SK-N-SH treated with all-trans-retinoic acid at 6 μM for 48 hours (cell line): ENCODE data around the gene EHD2.
A peak's percentile ranks its signal among the peaks of the same experiment; 100 is the strongest.
"Not testable (repeated sequence)": the region's sequence is repeated elsewhere in the genome, so short reads cannot be mapped to it uniquely, and the experiment has no call there.

Experiments used
- ATAC-seq: fragments of 200-7000 bp; cut with Tn5 transposase; 3 replicates; pipeline ENCODE4 v1.9.1; 2020; ENCODE audit warnings: mild to moderate bottlenecking, moderate library complexity
- ARNTL ChIP-seq: fragments of 450-650 bp; formaldehyde crosslinking; IDR thresholded peaks from 2 replicates; pipeline ENCODE4 v1.5.0; 2020; ENCODE audit warnings: low read depth, mild to moderate bottlenecking, moderate library complexity, borderline replicate concordance
- BACH2 ChIP-seq: fragments of 250-450 bp; sonication (Bioruptor Pico); IDR thresholded peaks from 2 replicates; pipeline ENCODE4 v1.9.0; 2021; ENCODE audit warnings: mild to moderate bottlenecking, borderline replicate concordance
- CSRNP3 ChIP-seq: fragments of 250-450 bp; sonication (Bioruptor Pico); IDR thresholded peaks from 2 replicates; pipeline ENCODE4 v1.5.1; 2021; ENCODE audit warnings: mild to moderate bottlenecking, moderate library complexity
- ESRRG ChIP-seq: fragments of 250-450 bp; sonication (Bioruptor Pico); IDR thresholded peaks from 2 replicates; pipeline ENCODE4 v1.6.1; 2021; ENCODE audit warnings: mild to moderate bottlenecking
- GLIS3 ChIP-seq: fragments of 250-450 bp; sonication (Bioruptor Pico); IDR thresholded peaks from 2 replicates; pipeline ENCODE4 v1.5.0; 2020; ENCODE audit warnings: mild to moderate bottlenecking, moderate library complexity
- OSR1 ChIP-seq: fragments of 250-450 bp; sonication (Bioruptor Pico); IDR thresholded peaks from 2 replicates; pipeline ENCODE4 v1.8.0; 2022; ENCODE audit warnings: moderate library complexity, mild to moderate bottlenecking, inconsistent platforms
- PATZ1 ChIP-seq: fragments of 250-450 bp; sonication (Bioruptor Pico); IDR thresholded peaks from 2 replicates; pipeline ENCODE4 v1.8.0; 2020; ENCODE audit warnings: mild to moderate bottlenecking, moderate library complexity, borderline replicate concordance
- RARB ChIP-seq: fragments of 250-450 bp; sonication (Bioruptor Pico); IDR thresholded peaks from 2 replicates; pipeline ENCODE4 v1.8.0; 2021; ENCODE audit warnings: mild to moderate bottlenecking, moderate library complexity
- SNAI2 ChIP-seq: fragments of 250-450 bp; sonication (Bioruptor Pico); IDR thresholded peaks from 2 replicates; pipeline ENCODE4 v1.5.0; 2020; ENCODE audit warnings: mild to moderate bottlenecking, moderate library complexity
- TOX ChIP-seq: fragments of 250-450 bp; sonication (Bioruptor Pico); IDR thresholded peaks from 2 replicates; pipeline ENCODE4 v1.8.0; 2021; ENCODE audit warnings: mild to moderate bottlenecking, moderate library complexity, borderline replicate concordance
- TSHZ2 ChIP-seq: fragments of 250-450 bp; sonication (Bioruptor Pico); IDR thresholded peaks from 2 replicates; pipeline ENCODE4 v1.5.0; 2020; ENCODE audit warnings: mild to moderate bottlenecking, moderate library complexity
- ZC3H10 ChIP-seq: fragments of 250-450 bp; sonication (Bioruptor Pico); IDR thresholded peaks from 2 replicates; pipeline ENCODE4 v1.5.1; 2021; ENCODE audit warnings: mild to moderate bottlenecking, moderate library complexity
- ZFP3 ChIP-seq: fragments of 250-450 bp; sonication (Bioruptor Pico); IDR thresholded peaks from 2 replicates; pipeline ENCODE4 v1.5.0; 2020; ENCODE audit warnings: mild to moderate bottlenecking, moderate library complexity
- ZFP30 ChIP-seq: fragments of 450-650 bp; formaldehyde crosslinking; IDR thresholded peaks from 2 replicates; pipeline ENCODE4 v1.5.0; 2022; ENCODE audit warnings: mild to moderate bottlenecking, moderate library complexity
- ZNF70 ChIP-seq: fragments of 450-650 bp; formaldehyde crosslinking; IDR thresholded peaks from 2 replicates; pipeline ENCODE4 v1.5.0; 2020; ENCODE audit warnings: mild to moderate bottlenecking, moderate library complexity
- TF ChIP-seq, protein P1 (sequence below): fragments of 250-450 bp; sonication (Bioruptor Pico); IDR thresholded peaks from 2 replicates; pipeline ENCODE4 v1.5.1; 2020; ENCODE audit warnings: low read depth, mild to moderate bottlenecking, moderate library complexity
- TF ChIP-seq, protein P2 (sequence below): fragments of 250-450 bp; sonication (Bioruptor Pico); IDR thresholded peaks from 2 replicates; pipeline ENCODE4 v1.8.0; 2021; ENCODE audit warnings: low read depth, mild to moderate bottlenecking, moderate library complexity, borderline replicate concordance

EHD2 gene

GRCh38 chr19:47766670-47767069, 53.4 kb downstream of the EHD2 start (continued):
- no peak for TF ChIP-seq RARB (CRISPR knock-in tag)
- TF ChIP-seq SNAI2 = no peak
- no peak for TF ChIP-seq TOX
- no peak for TF ChIP-seq ARNTL (CRISPR knock-in tag)
- TF ChIP-seq, protein P1, sequence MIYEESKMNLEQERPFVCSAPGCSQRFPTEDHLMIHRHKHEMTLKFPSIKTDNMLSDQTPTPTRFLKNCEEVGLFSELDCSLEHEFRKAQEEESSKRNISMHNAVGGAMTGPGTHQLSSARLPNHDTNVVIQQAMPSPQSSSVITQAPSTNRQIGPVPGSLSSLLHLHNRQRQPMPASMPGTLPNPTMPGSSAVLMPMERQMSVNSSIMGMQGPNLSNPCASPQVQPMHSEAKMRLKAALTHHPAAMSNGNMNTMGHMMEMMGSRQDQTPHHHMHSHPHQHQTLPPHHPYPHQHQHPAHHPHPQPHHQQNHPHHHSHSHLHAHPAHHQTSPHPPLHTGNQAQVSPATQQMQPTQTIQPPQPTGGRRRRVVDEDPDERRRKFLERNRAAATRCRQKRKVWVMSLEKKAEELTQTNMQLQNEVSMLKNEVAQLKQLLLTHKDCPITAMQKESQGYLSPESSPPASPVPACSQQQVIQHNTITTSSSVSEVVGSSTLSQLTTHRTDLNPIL (CRISPR knock-in tag) = no peak

GRCh38 chr19:47767349-47767748, 54.1 kb downstream of the EHD2 start:
- no peak for ATAC-seq
- no peak for TF ChIP-seq ESRRG (CRISPR knock-in tag)

DNA sequence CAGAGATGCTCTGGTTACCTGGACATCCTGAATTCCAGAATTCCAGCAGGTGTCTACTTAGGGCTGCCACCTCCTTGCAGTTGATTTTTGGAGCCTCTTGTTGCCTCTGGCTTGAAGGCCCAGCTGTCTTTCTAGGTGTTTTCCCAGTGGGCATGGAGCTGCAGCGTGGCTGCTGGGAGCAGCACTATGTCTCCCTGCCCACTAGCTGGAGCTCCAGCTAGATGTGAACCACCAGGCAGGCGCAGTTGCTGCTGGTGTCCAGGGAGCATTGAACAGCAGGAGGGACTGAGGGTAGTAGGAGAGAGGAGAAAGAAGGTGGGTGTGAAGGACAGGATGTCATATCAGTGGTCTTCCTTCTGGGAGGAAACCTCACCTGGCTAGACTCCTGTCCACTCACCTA, 55.4 kb downstream of the EHD2 start:
- ATAC-seq = peak; percentile 5; the same call in 1 of the 3 replicates
- no peak for TF ChIP-seq TSHZ2 (CRISPR knock-in tag)
- no peak for TF ChIP-seq OSR1 (CRISPR knock-in tag)
- no peak for TF ChIP-seq BACH2 (CRISPR knock-in tag)
- TF ChIP-seq ZNF70 (CRISPR knock-in tag) = no peak
- no peak for TF ChIP-seq ESRRG (CRISPR knock-in tag)
- no peak for TF ChIP-seq RARB (CRISPR knock-in tag)
- TF ChIP-seq ZC3H10 = no peak

GRCh38 chr19:47769534-47769933, 56.3 kb downstream of the EHD2 start:
- no peak for TF ChIP-seq ZFP30 (CRISPR knock-in tag)
- no peak for ATAC-seq

GRCh38 chr19:47771291-47771690, 58.1 kb downstream of the EHD2 start:
- ATAC-seq = not testable (repeated sequence)

DNA sequence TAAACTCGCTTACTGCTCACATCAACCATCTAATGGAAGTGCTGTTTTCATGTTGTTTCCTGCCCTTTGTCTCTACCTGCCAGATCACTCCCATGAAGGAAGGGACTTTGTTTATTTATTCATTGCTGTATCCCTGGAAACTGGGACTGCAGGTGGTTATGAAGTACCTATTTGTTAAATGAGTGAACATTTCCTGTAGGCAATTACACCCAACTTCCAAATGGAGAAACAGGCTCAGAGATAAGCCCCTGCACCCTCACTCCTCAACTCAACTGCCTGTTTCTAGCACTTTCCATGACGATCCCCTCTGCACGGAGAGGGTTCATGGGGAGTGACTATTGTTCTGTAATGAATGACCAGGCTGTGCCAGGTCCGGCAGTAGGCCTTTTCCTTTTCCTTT, 63.3 kb downstream of the EHD2 start:
- no peak for TF ChIP-seq ZFP3 (CRISPR knock-in tag)
- TF ChIP-seq ESRRG (CRISPR knock-in tag) = no peak
- TF ChIP-seq, protein P1 (CRISPR knock-in tag) = no peak
- no peak for TF ChIP-seq SNAI2
- TF ChIP-seq ZFP30 (CRISPR knock-in tag) = no peak
- TF ChIP-seq GLIS3 (CRISPR knock-in tag) = no peak
- TF ChIP-seq, protein P2, sequence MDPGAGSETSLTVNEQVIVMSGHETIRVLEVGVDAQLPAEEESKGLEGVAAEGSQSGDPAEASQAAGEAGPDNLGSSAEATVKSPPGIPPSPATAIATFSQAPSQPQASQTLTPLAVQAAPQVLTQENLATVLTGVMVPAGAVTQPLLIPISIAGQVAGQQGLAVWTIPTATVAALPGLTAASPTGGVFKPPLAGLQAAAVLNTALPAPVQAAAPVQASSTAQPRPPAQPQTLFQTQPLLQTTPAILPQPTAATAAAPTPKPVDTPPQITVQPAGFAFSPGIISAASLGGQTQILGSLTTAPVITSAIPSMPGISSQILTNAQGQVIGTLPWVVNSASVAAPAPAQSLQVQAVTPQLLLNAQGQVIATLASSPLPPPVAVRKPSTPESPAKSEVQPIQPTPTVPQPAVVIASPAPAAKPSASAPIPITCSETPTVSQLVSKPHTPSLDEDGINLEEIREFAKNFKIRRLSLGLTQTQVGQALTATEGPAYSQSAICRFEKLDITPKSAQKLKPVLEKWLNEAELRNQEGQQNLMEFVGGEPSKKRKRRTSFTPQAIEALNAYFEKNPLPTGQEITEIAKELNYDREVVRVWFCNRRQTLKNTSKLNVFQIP (CRISPR knock-in tag) = no peak
- TF ChIP-seq CSRNP3 (CRISPR knock-in tag) = no peak
- TF ChIP-seq TOX = no peak
- no peak for TF ChIP-seq PATZ1 (CRISPR knock-in tag)
- ATAC-seq = no peak

DNA sequence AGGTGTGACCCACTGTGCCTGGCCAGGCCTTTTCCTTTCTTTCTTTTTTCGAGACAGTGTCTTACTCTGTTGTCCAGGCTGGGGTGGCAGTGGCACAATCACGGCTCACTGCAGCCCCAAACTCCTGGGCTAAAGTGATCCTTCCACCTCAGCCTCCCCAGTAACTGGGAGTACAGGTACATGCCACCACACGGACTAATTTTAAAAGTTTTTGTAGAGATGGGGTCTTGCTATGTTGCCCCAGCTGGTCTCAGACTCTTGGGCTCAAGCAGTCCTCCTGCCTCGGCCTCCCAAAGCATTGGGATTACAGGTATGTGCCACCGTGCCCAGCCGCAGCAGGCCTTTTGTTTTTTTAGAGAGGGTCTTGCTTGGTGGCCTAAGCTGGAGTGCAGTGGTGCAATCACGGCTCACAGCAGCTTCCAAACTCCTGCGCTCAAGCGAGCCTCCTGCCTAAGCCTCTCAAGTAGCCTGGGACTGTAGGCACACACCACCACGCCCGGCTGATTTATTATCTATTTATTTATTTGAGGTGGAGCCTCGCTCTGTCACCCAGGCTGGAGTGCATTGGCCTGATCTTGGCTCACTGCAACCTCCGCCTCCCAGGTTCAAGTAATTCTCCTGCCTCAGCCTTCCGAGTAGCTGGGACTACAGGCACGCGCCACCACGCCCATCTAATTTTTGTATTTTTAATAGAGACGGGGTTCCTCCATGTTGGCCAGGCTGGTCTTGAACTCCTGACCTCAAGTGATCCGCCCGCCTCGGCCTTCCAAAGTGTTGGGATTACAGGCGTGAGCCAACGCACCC, 64.2 kb downstream of the EHD2 start:
- not testable (repeated sequence) for ATAC-seq
